Naive B cell (primary cell): ENCODE data around the gene TRIM2. TPM values are rescaled to one million over a fixed set of nuclear protein-coding genes. Genes with fewer than 3 reads are reported as not detected.
A peak's percentile ranks its signal among the peaks of the same experiment; 100 is the strongest.

ENCODE experiments used
- ATAC-seq, 2 donors: fragments of 150-1000 bp; cut with Tn5 transposase; 2 replicates each; pipeline ENCODE4 v1.10.0; 2021; ENCODE audit warnings: low read depth in 2 of 2, mild to moderate bottlenecking in 2 of 2, moderate library complexity in 2 of 2
- DNase-seq: peaks from one replicate; pipeline ENCODE4 v3.0.0; 2022
- H3K27ac Mint-ChIP-seq, 6 donors: one replicate each; pipeline ENCODE4 v1.8.0; 2020 to 2022; ENCODE audit warnings: mild to moderate bottlenecking in 6 of 6, mixed read lengths in 6 of 6, moderate library complexity in 5 of 6, inconsistent platforms in 2 of 6
- H3K27me3 Mint-ChIP-seq, 3 donors: one replicate each; pipeline ENCODE4 v1.8.0; 2021 to 2022; ENCODE audit warnings: mixed read lengths in 3 of 3, mild to moderate bottlenecking in 1 of 3
- H3K36me3 Mint-ChIP-seq, 2 donors: one replicate each; pipeline ENCODE4 v1.8.0; 2020 to 2022; ENCODE audit warnings: mixed read lengths in 2 of 2, inconsistent platforms in 1 of 2, mild to moderate bottlenecking in 1 of 2
- H3K4me1 Mint-ChIP-seq, 3 donors: one replicate each; pipeline ENCODE4 v1.8.0; 2020 to 2022; ENCODE audit warnings: mixed read lengths in 3 of 3, inconsistent platforms in 1 of 3, mild to moderate bottlenecking in 1 of 3, moderate library complexity in 1 of 3
- H3K4me3 Mint-ChIP-seq, 8 donors: one replicate each; pipeline ENCODE4 v1.8.0; 2020 to 2022; ENCODE audit warnings: mild to moderate bottlenecking in 8 of 8, mixed read lengths in 8 of 8, moderate library complexity in 8 of 8, inconsistent platforms in 2 of 8
- H3K9me3 Mint-ChIP-seq, 7 donors: one replicate each; pipeline ENCODE4 v1.8.0; 2020 to 2022; ENCODE audit warnings: mixed read lengths in 7 of 7, mild to moderate bottlenecking in 5 of 7, inconsistent platforms in 2 of 7, moderate library complexity in 1 of 7
- polyA plus RNA-seq, 6 donors: library from polyadenylated mRNA; unstranded; fragments of 300-500 nt; fragmentation: Illumina TruSeq; gene quantifications; one replicate each; pipeline ENCODE4 v1.2.3, GENCODE V29; 2021; ENCODE audit warnings: low read depth in 6 of 6

TRIM2 gene
- polyA plus RNA-seq, 6 donors from 2014 or later = 1.3 to 4.6 (median 2.6) TPM; not detected in 1

GRCh38 chr4:153282023-153282422 lies 77.8 kb downstream of the TRIM2 start:
- Mint-ChIP-seq H3K9me3 (peaks cover 0 to 12% (median 6%) of the 10 kb centered on the region in 7 donors), H3K4me1 (no peaks in the 10 kb centered on the region), H3K36me3 (no peaks in the 10 kb centered on the region), H3K4me3 (no peak overlapping the region), H3K27ac (peak overlapping the region in 1 of 6 donors; percentile 22), H3K27me3 (no peaks in the 10 kb centered on the region)
- no peak for ATAC-seq
- no peak for DNase-seq

GRCh38 chr4:153283260-153283659 lies 79.0 kb downstream of the TRIM2 start:
- no peaks in the 10 kb centered on the region for H3K27me3 Mint-ChIP-seq
- H3K4me1 Mint-ChIP-seq = peaks cover 0 to 2% (median 0%) of the 10 kb centered on the region in 3 donors
- no peak for DNase-seq
- peaks cover 0 to 12% (median 6%) of the 10 kb centered on the region in 7 donors for H3K9me3 Mint-ChIP-seq
- no peak for ATAC-seq
- H3K4me3 Mint-ChIP-seq = no peak overlapping the region
- peaks cover 0 to under 1% of the 10 kb centered on the region in 2 donors for H3K36me3 Mint-ChIP-seq
- H3K27ac Mint-ChIP-seq = no peak overlapping the region

- ATAC-seq = no peak
Observed at GRCh38 chr4:153290134-153290533, 85.9 kb downstream of the TRIM2 start.

GRCh38 chr4:153291562-153291961 lies 87.3 kb downstream of the TRIM2 start:
- H3K27me3 Mint-ChIP-seq = peaks cover 0 to 4% (median 0%) of the 10 kb centered on the region in 3 donors
- no peak overlapping the region for H3K4me3 Mint-ChIP-seq
- ATAC-seq = no peak
- peaks cover 0 to 8% (median 5%) of the 10 kb centered on the region in 3 donors for H3K4me1 Mint-ChIP-seq
- DNase-seq = no peak
- peaks cover 0 to 5% (median 0%) of the 10 kb centered on the region in 7 donors for H3K9me3 Mint-ChIP-seq
- H3K27ac Mint-ChIP-seq = no peak overlapping the region
- H3K36me3 Mint-ChIP-seq = peaks cover 9 to 19% of the 10 kb centered on the region in 2 donors

More at GRCh38 chr4:153290134-153290533, 85.9 kb downstream of the TRIM2 start:
- Mint-ChIP-seq H3K4me3 (no peak overlapping the region), H3K27me3 (peaks cover 0 to 4% (median 0%) of the 10 kb centered on the region in 3 donors), H3K27ac (no peak overlapping the region), H3K4me1 (peaks cover 0 to 8% (median 5%) of the 10 kb centered on the region in 3 donors), H3K36me3 (peaks cover 0 to 8% of the 10 kb centered on the region in 2 donors), H3K9me3 (peaks cover 0 to 4% (median 0%) of the 10 kb centered on the region in 7 donors)
- no peak for DNase-seq

- DNase-seq (no peak), ATAC-seq (no peak)
- Mint-ChIP-seq H3K4me3 (no peak overlapping the region), H3K36me3 (peaks cover 9 to 21% of the 10 kb centered on the region in 2 donors), H3K9me3 (peaks cover 0 to 5% (median 0%) of the 10 kb centered on the region in 7 donors), H3K27me3 (peaks cover 0 to 4% (median 0%) of the 10 kb centered on the region in 3 donors), H3K4me1 (peaks cover 0 to 7% (median 5%) of the 10 kb centered on the region in 3 donors), H3K27ac (peak overlapping the region in 2 of 6 donors; percentile 55 to 63)
Observed at GRCh38 chr4:153292897-153293741, 88.9 kb downstream of the TRIM2 start.

GRCh38 chr4:153293742-153294057 lies 89.5 kb downstream of the TRIM2 start:
- ATAC-seq (no peak), DNase-seq (no peak)
- peaks cover 0 to 2% (median 0%) of the 10 kb centered on the region in 7 donors for H3K9me3 Mint-ChIP-seq
- H3K4me1 Mint-ChIP-seq = peaks cover 0 to 1% (median under 1%) of the 10 kb centered on the region in 3 donors
- H3K36me3 Mint-ChIP-seq = peaks cover 9 to 21% of the 10 kb centered on the region in 2 donors
- H3K27ac Mint-ChIP-seq = no peak overlapping the region
- H3K27me3 Mint-ChIP-seq = peaks cover 0 to 4% (median 0%) of the 10 kb centered on the region in 3 donors
- H3K4me3 Mint-ChIP-seq = no peak overlapping the region

GRCh38 chr4:153294631-153295030 lies 90.4 kb downstream of the TRIM2 start:
- H3K27ac Mint-ChIP-seq = no peak overlapping the region
- no peak for DNase-seq
- H3K27me3 Mint-ChIP-seq = peaks cover 0 to 4% (median 0%) of the 10 kb centered on the region in 3 donors
- H3K4me3 Mint-ChIP-seq = no peak overlapping the region
- ATAC-seq = no peak
- H3K36me3 Mint-ChIP-seq = peaks cover 16 to 26% of the 10 kb centered on the region in 2 donors
- H3K9me3 Mint-ChIP-seq = peaks cover 3 to 11% (median 7%) of the 10 kb centered on the region in 7 donors
- no peaks in the 10 kb centered on the region for H3K4me1 Mint-ChIP-seq

GRCh38 chr4:153295131-153295755 lies 91.0 kb downstream of the TRIM2 start:
- Mint-ChIP-seq H3K27me3 (peaks cover 0 to 4% (median 0%) of the 10 kb centered on the region in 3 donors), H3K4me3 (no peak overlapping the region), H3K27ac (peak overlapping the region in 1 of 6 donors; percentile 38), H3K36me3 (peaks cover 22 to 32% of the 10 kb centered on the region in 2 donors), H3K4me1 (no peaks in the 10 kb centered on the region), H3K9me3 (peaks cover 5 to 17% (median 13%) of the 10 kb centered on the region in 7 donors)
- DNase-seq = no peak
- ATAC-seq = no peak

GRCh38 chr4:153296040-153296823 lies 92.0 kb downstream of the TRIM2 start:
- no peak for ATAC-seq
- Mint-ChIP-seq H3K4me1 (no peaks in the 10 kb centered on the region), H3K27me3 (peaks cover 0 to 4% (median 0%) of the 10 kb centered on the region in 3 donors), H3K9me3 (peaks cover 5 to 23% (median 17%) of the 10 kb centered on the region in 7 donors), H3K4me3 (no peak overlapping the region), H3K36me3 (peaks cover 23 to 36% of the 10 kb centered on the region in 2 donors), H3K27ac (peak overlapping the region in 2 of 6 donors; percentile 77 to 88)
- DNase-seq = no peak

GRCh38 chr4:153297116-153297515 lies 92.9 kb downstream of the TRIM2 start:
- Mint-ChIP-seq H3K27ac (no peak overlapping the region), H3K27me3 (peaks cover 0 to 4% (median 0%) of the 10 kb centered on the region in 3 donors), H3K4me1 (no peaks in the 10 kb centered on the region), H3K9me3 (peaks cover 5 to 31% (median 22%) of the 10 kb centered on the region in 7 donors), H3K4me3 (no peak overlapping the region), H3K36me3 (peaks cover 23 to 45% of the 10 kb centered on the region in 2 donors)
- DNase-seq (no peak), ATAC-seq (no peak)

GRCh38 chr4:153310793-153311192 lies 106.5 kb downstream of the TRIM2 start:
- H3K4me1 Mint-ChIP-seq = no peaks in the 10 kb centered on the region
- H3K27me3 Mint-ChIP-seq = no peaks in the 10 kb centered on the region
- ATAC-seq (no peak), DNase-seq (no peak)
- peaks cover 0 to 4% of the 10 kb centered on the region in 2 donors for H3K36me3 Mint-ChIP-seq
- H3K4me3 Mint-ChIP-seq = no peak overlapping the region
- H3K27ac Mint-ChIP-seq = peak overlapping the region in 1 of 6 donors; percentile 48
- peaks cover 0 to 2% (median 0%) of the 10 kb centered on the region in 7 donors for H3K9me3 Mint-ChIP-seq

GRCh38 chr4:153314915-153315314 lies 110.7 kb downstream of the TRIM2 start:
- peaks cover 0 to 2% (median 0%) of the 10 kb centered on the region in 7 donors for H3K9me3 Mint-ChIP-seq
- peaks cover 0 to 4% of the 10 kb centered on the region in 2 donors for H3K36me3 Mint-ChIP-seq
- no peak overlapping the region for H3K27ac Mint-ChIP-seq
- H3K4me3 Mint-ChIP-seq = no peak overlapping the region
- no peaks in the 10 kb centered on the region for H3K4me1 Mint-ChIP-seq
- ATAC-seq (no peak), DNase-seq (no peak)
- H3K27me3 Mint-ChIP-seq = peaks cover 0 to 3% (median 0%) of the 10 kb centered on the region in 3 donors
